Nephron progenitor cell (in vitro differentiated cells): ENCODE measurements around the gene CD151.
A peak's percentile ranks its signal among the peaks of the same experiment; 100 is the strongest.

ENCODE experiments used
- DNase-seq: peaks from one replicate; pipeline ENCODE4 v3.0.0; 2021
- H3K27ac Mint-ChIP-seq: 2 replicates; pipeline ENCODE4 v1.8.0; 2021; ENCODE audit warnings: mild to moderate bottlenecking, moderate library complexity, mixed read lengths
- H3K27me3 Mint-ChIP-seq: 2 replicates; pipeline ENCODE4 v1.8.0; 2021; ENCODE audit warnings: mild to moderate bottlenecking, low read depth, mixed read lengths; ENCODE audit not compliant: poor library complexity
- H3K36me3 Mint-ChIP-seq: 2 replicates; pipeline ENCODE4 v1.8.0; 2021; ENCODE audit warnings: low read depth, mixed read lengths
- H3K4me1 Mint-ChIP-seq: 2 replicates; pipeline ENCODE4 v1.8.0; 2021; ENCODE audit warnings: mixed read lengths
- H3K4me3 Mint-ChIP-seq: 2 replicates; pipeline ENCODE4 v1.8.0; 2021; ENCODE audit warnings: mild to moderate bottlenecking, moderate library complexity, mixed read lengths
- H3K9me3 Mint-ChIP-seq: 2 replicates; pipeline ENCODE4 v1.8.0; 2021; ENCODE audit warnings: mild to moderate bottlenecking, moderate library complexity, mixed read lengths
- CTCF ChIP-seq: fragments of 200-600 bp; sonication (generic); IDR thresholded peaks from 2 replicates; pipeline ENCODE4 v1.5.0; 2021; ENCODE audit warnings: antibody characterized with exemption

CD151 gene

GRCh38 chr11:821512-822371 lies 11.0 kb upstream of the CD151 start:
- H3K36me3 Mint-ChIP-seq, result peaks cover 14% of the 10 kb centered on the region
- no peak for DNase-seq
- H3K9me3 Mint-ChIP-seq, result no peaks in the 10 kb centered on the region
- peak overlapping the region; percentile 38 for H3K4me3 Mint-ChIP-seq
- H3K27me3 Mint-ChIP-seq, result peaks cover 22% of the 10 kb centered on the region
- TF ChIP-seq CTCF, result no peak
- peaks cover 9% of the 10 kb centered on the region for H3K4me1 Mint-ChIP-seq
- no peak overlapping the region for H3K27ac Mint-ChIP-seq

- peaks cover 34% of the 10 kb centered on the region for H3K27me3 Mint-ChIP-seq
- H3K27ac Mint-ChIP-seq, result no peak overlapping the region
- H3K9me3 Mint-ChIP-seq, result no peaks in the 10 kb centered on the region
- peaks cover 18% of the 10 kb centered on the region for H3K4me1 Mint-ChIP-seq
- H3K4me3 Mint-ChIP-seq, result no peak overlapping the region
- peaks cover 14% of the 10 kb centered on the region for H3K36me3 Mint-ChIP-seq
- TF ChIP-seq CTCF, result no peak
- DNase-seq, result no peak
Observed at GRCh38 chr11:823441-824291, 9.1 kb upstream of the CD151 start.

GRCh38 chr11:824292-824880 lies 8.4 kb upstream of the CD151 start:
- no peak for TF ChIP-seq CTCF
- DNase-seq, result no peak
- Mint-ChIP-seq H3K4me1 (peaks cover 25% of the 10 kb centered on the region), H3K27me3 (peaks cover 41% of the 10 kb centered on the region), H3K4me3 (no peak overlapping the region), H3K27ac (no peak overlapping the region), H3K36me3 (peaks cover 14% of the 10 kb centered on the region), H3K9me3 (no peaks in the 10 kb centered on the region)

- no peak for TF ChIP-seq CTCF
- no peak overlapping the region for H3K27ac Mint-ChIP-seq
- H3K9me3 Mint-ChIP-seq, result no peaks in the 10 kb centered on the region
- H3K36me3 Mint-ChIP-seq, result peaks cover 14% of the 10 kb centered on the region
- no peak overlapping the region for H3K4me3 Mint-ChIP-seq
- peaks cover 47% of the 10 kb centered on the region for H3K27me3 Mint-ChIP-seq
- no peak for DNase-seq
- peaks cover 26% of the 10 kb centered on the region for H3K4me1 Mint-ChIP-seq
Observed at GRCh38 chr11:824942-825341, 7.8 kb upstream of the CD151 start.

- Mint-ChIP-seq H3K36me3 (peaks cover 14% of the 10 kb centered on the region), H3K27me3 (peaks cover 53% of the 10 kb centered on the region), H3K9me3 (no peaks in the 10 kb centered on the region), H3K4me1 (peaks cover 26% of the 10 kb centered on the region), H3K27ac (no peak overlapping the region), H3K4me3 (no peak overlapping the region)
- DNase-seq, result no peak
- no peak for TF ChIP-seq CTCF
Observed at GRCh38 chr11:825366-826226, 7.2 kb upstream of the CD151 start.
